Tibial artery (tissue), 4 donors: Measurements from ENCODE around the gene KCNK17.
A peak's percentile ranks its signal among the peaks of the same experiment; 100 is the strongest.

Experiments used
- DNase-seq, 2 donors: peaks; one replicate each; pipeline ENCODE4 v3.0.0-alpha.2; 2019
- H3K27ac ChIP-seq, 2 donors: fragments of 200-600 bp; sonication (generic) in 1 of 2; 1 replicate in 1 of 2; 2 replicates in 1 of 2; pipeline ENCODE4 v1.5.1; 2018 to 2019; ENCODE audit warnings: mild to moderate bottlenecking in 1 of 2
- H3K27me3 ChIP-seq, 2 donors: fragments of 200-600 bp; sonication (generic) in 1 of 2; one replicate each; pipeline versions ENCODE4 v1.5.1 to v1.6.0; 2016 to 2019
- H3K36me3 ChIP-seq, 3 donors: fragments of 200-600 bp; sonication (generic) in 2 of 3; one replicate each; pipeline ENCODE4 v1.5.1; 2016 to 2019; ENCODE audit warnings: mild to moderate bottlenecking in 2 of 3
- H3K4me1 ChIP-seq, 4 donors: fragments of 200-600 bp; sonication (generic) in 2 of 4; 1 replicate in 3 of 4; 2 replicates in 1 of 4; pipeline ENCODE4 v1.5.1; 2016 to 2019
- H3K4me3 ChIP-seq, 2 donors: fragments of 200-600 bp; sonication (generic) in 1 of 2; 1 replicate in 1 of 2; 2 replicates in 1 of 2; pipeline ENCODE4 v1.5.1; 2018 to 2019; ENCODE audit warnings: mild to moderate bottlenecking in 2 of 2
- H3K9me3 ChIP-seq, 3 donors: fragments of 200-600 bp; sonication (generic) in 1 of 3; one replicate each; pipeline ENCODE4 v1.5.1; 2016 to 2019
- CTCF ChIP-seq, 2 experiments: fragments of 200-600 bp in 1 of 2; fragments of 450-650 bp in 1 of 2; IDR thresholded peaks; one replicate each; pipeline ENCODE4 v1.5.1; 2017 to 2019; ENCODE audit warnings: antibody characterized with exemption in 2 of 2, mild to moderate bottlenecking in 1 of 2, moderate library complexity in 1 of 2
- intact Hi-C: fragments of 100-400 bp; cut with DNase I; formaldehyde crosslinking; loops from one replicate; pipeline ENCODE4 v1.15.0; 2023; ENCODE audit warnings: low total_unique reads

Gene KCNK17

DNA sequence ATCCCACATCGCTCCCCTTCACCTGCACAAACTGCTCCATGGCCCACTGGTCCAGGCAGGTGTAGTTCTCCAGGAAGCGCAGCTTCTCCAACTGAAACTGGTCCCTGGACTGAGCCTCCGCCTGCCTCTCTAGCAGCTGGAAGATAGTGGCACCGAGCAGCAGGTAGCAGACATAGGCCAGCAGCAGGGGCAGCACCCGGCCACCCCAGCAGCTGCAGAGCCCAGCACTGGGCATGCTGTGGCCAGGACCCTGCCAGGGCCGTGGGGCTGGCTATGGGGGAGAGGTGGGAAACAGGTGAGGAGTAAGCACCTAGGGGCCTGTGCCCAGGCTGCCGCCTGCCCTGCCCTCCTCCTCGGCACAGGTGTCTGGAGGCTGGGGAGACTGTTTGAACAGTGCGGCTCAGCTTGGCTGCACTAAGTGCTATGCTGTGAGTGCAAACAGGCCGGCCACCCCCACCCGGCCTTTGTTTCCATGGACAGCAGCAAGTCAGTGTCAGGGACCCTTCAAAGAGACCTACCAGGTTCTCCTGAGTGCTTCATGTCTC is 8.2 kb upstream of the KCNK17 start, which contains the start of gene KCNK16:
KCNK16 (minus strand) TSS at position 397 of the 545 bp plus-strand sequence; CDS start at position 235, 162 bp downstream.
- Histone ChIP-seq H3K9me3 (no peaks in the 10 kb centered on the region), H3K27ac (no peak within 1 kb of the TSS), H3K36me3 (no peaks in the 10 kb centered on the region), H3K4me3 (no peak within 1 kb of the TSS), H3K4me1 (peaks cover 0 to 24% (median 18%) of the 10 kb centered on the region in 4 donors), H3K27me3 (no peaks in the 10 kb centered on the region)
- intact Hi-C loops, result no loop called here
- TF ChIP-seq CTCF (IDR thresholded peaks at IDR 0.05), result no peak
- DNase-seq, result no peak

DNA sequence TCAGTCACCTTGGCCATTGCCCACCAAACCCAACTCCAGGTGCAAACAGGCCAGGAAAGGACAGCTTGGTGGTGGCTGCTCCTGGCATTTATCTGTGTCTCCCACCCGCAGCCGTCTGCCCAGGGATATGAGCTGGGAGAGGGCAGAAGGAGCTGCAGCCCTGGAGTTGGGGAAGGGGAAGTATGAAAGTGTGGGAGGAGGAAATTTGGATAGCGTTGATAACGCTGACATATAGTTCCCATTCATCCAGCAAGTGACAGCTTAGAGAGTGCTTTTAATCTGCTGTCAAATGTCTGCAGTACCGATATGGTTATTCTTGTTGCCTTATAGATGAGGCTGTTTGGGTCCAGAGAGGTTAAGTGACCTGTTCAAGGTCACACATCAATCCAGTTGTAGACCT is 7.5 kb upstream of the KCNK17 start:
- no peaks in the 10 kb centered on the region for H3K27me3 ChIP-seq
- H3K9me3 ChIP-seq, result no peaks in the 10 kb centered on the region
- peaks cover 0 to 24% (median 18%) of the 10 kb centered on the region in 4 donors for H3K4me1 ChIP-seq
- no peak for DNase-seq
- H3K4me3 ChIP-seq, result no peak overlapping the region
- intact Hi-C loops, result no loop called here
- no peaks in the 10 kb centered on the region for H3K36me3 ChIP-seq
- no peak for TF ChIP-seq CTCF (IDR thresholded peaks at IDR 0.05)
- H3K27ac ChIP-seq, result no peak overlapping the region

- peak overlapping the region; percentile 33 to 59 for H3K27ac ChIP-seq
- peaks cover 0 to 24% (median 18%) of the 10 kb centered on the region in 4 donors for H3K4me1 ChIP-seq
- no peak for TF ChIP-seq CTCF (IDR thresholded peaks at IDR 0.05)
- no peaks in the 10 kb centered on the region for H3K36me3 ChIP-seq
- no peaks in the 10 kb centered on the region for H3K9me3 ChIP-seq
- no peaks in the 10 kb centered on the region for H3K27me3 ChIP-seq
- intact Hi-C loops, result no loop called here
- no peak overlapping the region for H3K4me3 ChIP-seq
- DNase-seq, result no peak
Measured at GRCh38 chr6:39320363-39320984, 6.3 kb upstream of the KCNK17 start.

GRCh38 chr6:39319621-39320362 is 5.6 kb upstream of the KCNK17 start:
- peak overlapping the region; percentile 33 to 59 for H3K27ac ChIP-seq
- no peak for TF ChIP-seq CTCF (IDR thresholded peaks at IDR 0.05)
- peaks cover 0 to 24% (median 18%) of the 10 kb centered on the region in 4 donors for H3K4me1 ChIP-seq
- no peak overlapping the region for H3K4me3 ChIP-seq
- H3K36me3 ChIP-seq, result no peaks in the 10 kb centered on the region
- no peaks in the 10 kb centered on the region for H3K9me3 ChIP-seq
- DNase-seq, result no peak
- intact Hi-C loops, result no loop called here
- H3K27me3 ChIP-seq, result no peaks in the 10 kb centered on the region

GRCh38 chr6:39317256-39317655 is 3.0 kb upstream of the KCNK17 start:
- Histone ChIP-seq H3K27me3 (peaks cover 0 to 9% of the 10 kb centered on the region in 2 donors), H3K36me3 (no peaks in the 10 kb centered on the region), H3K27ac (no peak overlapping the region), H3K4me3 (no peak overlapping the region), H3K4me1 (peaks cover 0 to 46% (median 37%) of the 10 kb centered on the region in 4 donors), H3K9me3 (no peaks in the 10 kb centered on the region)
- intact Hi-C loops, result no loop called here
- no peak for DNase-seq
- TF ChIP-seq CTCF (IDR thresholded peaks at IDR 0.05), result no peak
